GM13977 (cell line): Measurements from ENCODE around the gene TXNRD1.

ENCODE experiments used
- DNase-seq: peaks from one replicate; pipeline ENCODE4 v3.0.0; 2012; ENCODE audit warnings: low spot score
- CTCF ChIP-seq: IDR thresholded peaks from 2 replicates; pipeline ENCODE4 v1.5.1; 2012; ENCODE audit warnings: mild to moderate bottlenecking, control low read depth; ENCODE audit not compliant: insufficient read depth; ENCODE audit errors: extremely low read depth, missing control alignments
- in situ Hi-C: fragments of 300-500 bp; cut with MboI; formaldehyde crosslinking; loops from one replicate; pipeline ENCODE4 v1.12.0; 2022; ENCODE audit warnings: low sequenced_read_pairs, low pct_unique_long_range_greater_than_20kb, mixed read lengths, inconsistent platforms; ENCODE audit not compliant: unreplicated experiment

TXNRD1 gene

DNA sequence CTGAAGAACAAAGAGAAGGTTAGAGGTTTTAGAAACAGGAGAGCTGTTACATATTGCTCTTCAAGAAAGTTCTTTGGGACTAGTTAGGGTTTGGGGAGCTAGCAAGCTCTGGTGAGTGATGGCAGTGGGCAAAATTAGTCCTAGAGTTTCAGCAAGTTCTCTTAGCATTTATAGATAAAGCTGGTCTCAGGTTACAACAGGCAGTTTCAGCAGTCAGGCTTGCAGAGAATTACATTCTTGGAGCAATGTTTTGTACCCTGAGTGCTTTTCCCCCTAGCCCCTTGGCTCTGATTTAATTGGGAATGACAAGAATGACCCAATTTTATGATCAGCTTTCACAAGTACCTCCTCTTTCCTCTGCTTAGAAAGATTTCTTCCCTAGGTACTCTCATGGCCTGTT is 66.5 kb downstream of the TXNRD1 start:
- TF ChIP-seq CTCF, result no peak
- no peak for DNase-seq
- in situ Hi-C loops, result no loop called here

DNA sequence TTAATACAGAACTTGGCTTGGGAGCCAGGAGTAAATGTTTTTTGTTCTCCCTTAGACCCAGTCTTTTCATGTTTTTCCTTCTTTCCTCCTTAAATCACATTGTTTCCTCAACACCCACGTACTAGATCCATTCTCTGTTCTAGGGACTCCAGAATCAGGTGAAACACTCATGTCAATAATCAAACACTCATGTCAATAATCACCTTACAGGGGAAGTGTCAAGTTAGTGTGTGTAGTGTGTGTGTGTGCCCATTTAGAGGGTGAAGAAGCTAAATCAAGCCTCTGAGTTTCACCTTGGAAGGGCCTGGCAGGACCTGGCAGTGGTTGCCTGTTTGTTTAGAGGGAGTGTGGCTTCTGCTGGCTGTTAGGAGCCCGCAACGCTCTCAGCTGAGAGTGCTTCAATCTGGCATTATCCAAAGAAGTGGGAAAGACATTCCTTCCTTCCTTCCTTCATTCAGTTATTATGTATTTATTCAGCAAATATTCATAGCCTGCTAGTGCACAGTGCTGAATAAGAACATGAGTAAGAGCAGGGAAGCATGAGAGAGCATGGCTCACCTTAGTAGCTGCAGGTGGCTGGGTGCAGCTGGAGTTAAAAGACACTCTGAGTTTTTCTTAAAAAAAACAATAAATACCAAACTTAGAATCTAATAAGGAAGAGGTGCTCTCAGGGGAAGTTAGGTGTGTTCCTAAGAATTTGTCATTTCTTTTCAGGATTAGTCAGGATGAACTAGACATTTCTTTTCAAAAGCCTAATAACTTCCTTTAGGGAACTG is 70.3 kb downstream of the TXNRD1 start:
- DNase-seq, result peak; percentile 32
- TF ChIP-seq CTCF, result no peak
- in situ Hi-C loops, result no loop called here

- no peak for TF ChIP-seq CTCF
- DNase-seq, result peak; percentile 90
- in situ Hi-C loops, result no loop called here
Measured at GRCh38 chr12:104286516-104287482, 71.2 kb downstream of the TXNRD1 start.

GRCh38 chr12:104288635-104289274 is 73.2 kb downstream of the TXNRD1 start:
- in situ Hi-C loops, result no loop called here
- peak; percentile 87 for DNase-seq

GRCh38 chr12:104290320-104290719 is 74.7 kb downstream of the TXNRD1 start:
- in situ Hi-C loops, result no loop called here
- no peak for TF ChIP-seq CTCF
- no peak for DNase-seq

More at GRCh38 chr12:104288635-104289274, 73.2 kb downstream of the TXNRD1 start:
- peak; percentile 31 for TF ChIP-seq CTCF

DNA sequence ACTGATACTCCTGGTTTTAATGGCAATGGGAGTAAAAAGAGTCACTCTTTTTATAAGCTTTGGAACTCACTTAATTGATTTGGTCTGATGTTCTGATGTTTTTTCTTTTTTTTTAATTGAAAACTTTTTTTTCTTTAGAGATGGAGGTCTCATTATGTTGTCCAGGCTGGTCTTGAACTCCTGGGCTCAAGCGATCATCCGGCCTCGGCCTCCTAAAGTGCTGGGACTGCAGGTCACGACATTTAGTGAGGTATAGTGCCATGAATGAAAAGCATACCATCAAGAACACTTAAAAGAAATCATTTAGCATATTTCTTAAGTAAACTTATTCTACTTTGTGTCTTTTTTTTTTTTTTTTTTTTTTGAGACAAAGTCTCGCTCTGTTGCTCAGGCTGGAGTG is 75.3 kb downstream of the TXNRD1 start:
- TF ChIP-seq CTCF, result no peak
- DNase-seq, result no peak
- in situ Hi-C loops, result no loop called here
